Tibial nerve (tissue), 4 donors: Measurements from ENCODE around the gene HMCN2. TPM values are rescaled to one million over a fixed set of nuclear protein-coding genes. Genes with fewer than 3 reads are reported as not detected.
A peak's percentile ranks its signal among the peaks of the same experiment; 100 is the strongest.

Experiments used
- DNase-seq, 2 donors: peaks; one replicate each; pipeline ENCODE4 v3.0.0-alpha.2; 2019; ENCODE audit warnings: low spot score in 2 of 2
- H3K27ac ChIP-seq, 4 donors: fragments of 200-600 bp; sonication (generic) in 3 of 4; one replicate each; pipeline ENCODE4 v1.5.1; 2017 to 2019; ENCODE audit warnings: mild to moderate bottlenecking in 1 of 4
- H3K27me3 ChIP-seq, 2 donors: fragments of 200-600 bp; sonication (generic) in 1 of 2; one replicate each; pipeline versions ENCODE4 v1.5.1 to v1.6.0; 2017 to 2019
- H3K36me3 ChIP-seq, 3 donors: fragments of 200-600 bp; sonication (generic); one replicate each; pipeline ENCODE4 v1.5.1; 2018 to 2019
- H3K4me1 ChIP-seq, 4 donors: fragments of 200-600 bp; sonication (generic) in 3 of 4; one replicate each; pipeline ENCODE4 v1.5.1; 2017 to 2019
- H3K4me3 ChIP-seq, 4 donors: fragments of 200-600 bp; sonication (generic) in 3 of 4; one replicate each; pipeline ENCODE4 v1.5.1; 2017 to 2019; ENCODE audit warnings: mild to moderate bottlenecking in 1 of 4, moderate library complexity in 1 of 4
- H3K9me3 ChIP-seq, 4 donors: fragments of 200-600 bp; sonication (generic) in 3 of 4; one replicate each; pipeline ENCODE4 v1.5.1; 2017 to 2019
- CTCF ChIP-seq, 5 experiments: fragments of 200-600 bp in 3 of 5; fragments of 450-650 bp in 2 of 5; sonication (generic) in 3 of 5; IDR thresholded peaks; one replicate each; pipeline ENCODE4 v1.5.1; 2016 to 2019; ENCODE audit warnings: antibody characterized with exemption in 5 of 5, mild to moderate bottlenecking in 3 of 5, moderate library complexity in 2 of 5
- EP300 ChIP-seq, 2 donors: sonication (generic); formaldehyde crosslinking; IDR thresholded peaks; one replicate each; pipeline ENCODE4 v1.6.1; 2017; ENCODE audit warnings: antibody characterized with exemption in 2 of 2, mild to moderate bottlenecking in 1 of 2
- POLR2A ChIP-seq, 2 donors: fragments of 450-650 bp; IDR thresholded peaks; one replicate each; pipeline ENCODE4 v1.6.1; 2017; ENCODE audit warnings: antibody characterized with exemption in 2 of 2, mild to moderate bottlenecking in 2 of 2, moderate library complexity in 2 of 2
- WGBS, 2 donors: methylation state at CpG; one replicate each; pipeline ENCODE4 v1.1.5; 2018; 5-methylcytosine and 5-hydroxymethylcytosine counted together
- total RNA-seq, 4 donors: library from RNA; depleted of rRNA; stranded (reverse); fragments of >200 nt; gene quantifications; one replicate each; pipeline ENCODE4 v1.1.0, GENCODE V29; 2016

Gene HMCN2
- total RNA-seq, 4 donors from 2014 or later, result 0.90 to 53.7 (median 20.3) TPM

GRCh38 chr9:130341128-130341527 lies 75.6 kb downstream of the HMCN2 start:
- TF ChIP-seq EP300 (IDR thresholded peaks at IDR 0.05), result no peak
- no peak for TF ChIP-seq CTCF (IDR thresholded peaks at IDR 0.05)
- no peak for TF ChIP-seq POLR2A (IDR thresholded peaks at IDR 0.05)
- H3K27ac ChIP-seq, result no peak overlapping the region
- H3K4me1 ChIP-seq, result peaks cover 0 to 15% (median 0%) of the 10 kb centered on the region in 4 donors
- H3K36me3 ChIP-seq, result no peaks in the 10 kb centered on the region
- peaks cover 0 to 8% of the 10 kb centered on the region in 2 donors for H3K27me3 ChIP-seq
- no peak overlapping the region for H3K4me3 ChIP-seq
- H3K9me3 ChIP-seq, result no peaks in the 10 kb centered on the region
- WGBS, 2 donors, result 63 to 85% methylated on average over 4 to 7 of the region's 13 CpGs
- no peak for DNase-seq

GRCh38 chr9:130341839-130342713 lies 76.5 kb downstream of the HMCN2 start:
- Histone ChIP-seq H3K9me3 (no peaks in the 10 kb centered on the region), H3K36me3 (no peaks in the 10 kb centered on the region), H3K4me3 (no peak overlapping the region), H3K27me3 (peaks cover 0 to 8% of the 10 kb centered on the region in 2 donors), H3K4me1 (peaks cover 0 to 7% (median 0%) of the 10 kb centered on the region in 4 donors), H3K27ac (no peak overlapping the region)
- 79 to 94% methylated on average over 5 to 7 of the region's 13 CpGs for WGBS, 2 donors
- TF ChIP-seq CTCF (IDR thresholded peaks at IDR 0.05) (no peak), EP300 (IDR thresholded peaks at IDR 0.05) (no peak), POLR2A (IDR thresholded peaks at IDR 0.05) (no peak)
- no peak for DNase-seq

- 50 to 58% methylated on average over 10 to 11 of the region's 11 CpGs for WGBS, 2 donors
- Histone ChIP-seq H3K9me3 (no peaks in the 10 kb centered on the region), H3K27me3 (peaks cover 0 to 8% of the 10 kb centered on the region in 2 donors), H3K4me1 (peaks cover 0 to 7% (median 0%) of the 10 kb centered on the region in 4 donors), H3K36me3 (no peaks in the 10 kb centered on the region), H3K27ac (no peak overlapping the region), H3K4me3 (no peak overlapping the region)
- no peak for DNase-seq
- TF ChIP-seq POLR2A (IDR thresholded peaks at IDR 0.05) (no peak), EP300 (IDR thresholded peaks at IDR 0.05) (no peak), CTCF (IDR thresholded peaks at IDR 0.05) (no peak)
Observed at GRCh38 chr9:130342714-130343085, 77.1 kb downstream of the HMCN2 start.

GRCh38 chr9:130343445-130343918 lies 77.9 kb downstream of the HMCN2 start:
- Histone ChIP-seq H3K27me3 (peaks cover 0 to 8% of the 10 kb centered on the region in 2 donors), H3K4me3 (no peak overlapping the region), H3K4me1 (peaks cover 0 to 7% (median 0%) of the 10 kb centered on the region in 4 donors), H3K27ac (no peak overlapping the region), H3K36me3 (no peaks in the 10 kb centered on the region), H3K9me3 (no peaks in the 10 kb centered on the region)
- TF ChIP-seq CTCF (IDR thresholded peaks at IDR 0.05), result peak; percentile 52 to 74 (median 68)
- TF ChIP-seq EP300 (IDR thresholded peaks at IDR 0.05), result no peak
- WGBS, 2 donors, result 34 to 36% methylated on average over 10 to 12 of the region's 12 CpGs
- DNase-seq, result peak in 1 of 2 donors; percentile 30

GRCh38 chr9:130344366-130344765 lies 78.8 kb downstream of the HMCN2 start:
- H3K9me3 ChIP-seq, result no peaks in the 10 kb centered on the region
- TF ChIP-seq EP300 (IDR thresholded peaks at IDR 0.05) (no peak), CTCF (IDR thresholded peaks at IDR 0.05) (no peak)
- H3K27me3 ChIP-seq, result peaks cover 0 to 8% of the 10 kb centered on the region in 2 donors
- no peak overlapping the region for H3K27ac ChIP-seq
- DNase-seq, result no peak
- H3K36me3 ChIP-seq, result no peaks in the 10 kb centered on the region
- WGBS, 2 donors, result 79 to 100% methylated on average over 1 of the region's 1 CpG
- no peak overlapping the region for H3K4me3 ChIP-seq
- peaks cover 0 to 7% (median 0%) of the 10 kb centered on the region in 4 donors for H3K4me1 ChIP-seq
